ENCODE data around the gene STK16. TPM values are rescaled to one million over a fixed set of nuclear protein-coding genes. Genes with fewer than 3 reads are reported as not detected.

The STK16 gene
- total RNA-seq, 3 donors from 2014 or later = 13.1 to 18.1 (median 16.4) TPM

DNA sequence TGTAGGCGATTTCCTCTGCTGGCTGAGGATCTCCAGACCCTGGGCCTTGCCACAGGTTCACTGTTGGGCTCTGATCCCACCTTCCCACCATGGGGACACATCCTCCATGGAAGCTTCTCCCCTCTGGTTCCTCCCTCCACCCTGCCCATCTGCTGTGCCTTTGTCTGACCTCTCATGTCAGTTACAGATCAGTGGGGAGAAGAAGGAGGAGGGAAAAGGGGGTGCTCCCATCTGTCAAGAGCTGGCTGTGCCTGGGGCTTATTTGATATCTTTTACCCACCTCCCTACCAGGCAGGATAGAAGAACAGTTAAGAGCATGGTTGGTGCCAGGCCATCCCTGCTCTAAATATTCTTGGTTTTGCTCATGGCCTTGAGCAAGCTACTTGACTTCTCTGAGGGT lies 21.6 kb downstream of the STK16 start:
- H3K4me3 ChIP-seq = no peak overlapping the region
- intact Hi-C loops (cut with DNase I; ENCODE audit: low total_unique reads) = no loop called here
- TF ChIP-seq POLR2AphosphoS5 (IDR thresholded peaks at IDR 0.05) = no peak
- TF ChIP-seq POLR2A (IDR thresholded peaks at IDR 0.05) = no peak
- TF ChIP-seq, protein P1, sequence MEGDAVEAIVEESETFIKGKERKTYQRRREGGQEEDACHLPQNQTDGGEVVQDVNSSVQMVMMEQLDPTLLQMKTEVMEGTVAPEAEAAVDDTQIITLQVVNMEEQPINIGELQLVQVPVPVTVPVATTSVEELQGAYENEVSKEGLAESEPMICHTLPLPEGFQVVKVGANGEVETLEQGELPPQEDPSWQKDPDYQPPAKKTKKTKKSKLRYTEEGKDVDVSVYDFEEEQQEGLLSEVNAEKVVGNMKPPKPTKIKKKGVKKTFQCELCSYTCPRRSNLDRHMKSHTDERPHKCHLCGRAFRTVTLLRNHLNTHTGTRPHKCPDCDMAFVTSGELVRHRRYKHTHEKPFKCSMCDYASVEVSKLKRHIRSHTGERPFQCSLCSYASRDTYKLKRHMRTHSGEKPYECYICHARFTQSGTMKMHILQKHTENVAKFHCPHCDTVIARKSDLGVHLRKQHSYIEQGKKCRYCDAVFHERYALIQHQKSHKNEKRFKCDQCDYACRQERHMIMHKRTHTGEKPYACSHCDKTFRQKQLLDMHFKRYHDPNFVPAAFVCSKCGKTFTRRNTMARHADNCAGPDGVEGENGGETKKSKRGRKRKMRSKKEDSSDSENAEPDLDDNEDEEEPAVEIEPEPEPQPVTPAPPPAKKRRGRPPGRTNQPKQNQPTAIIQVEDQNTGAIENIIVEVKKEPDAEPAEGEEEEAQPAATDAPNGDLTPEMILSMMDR (IDR thresholded peaks at IDR 0.05) = no peak
- no peaks in the 10 kb centered on the region for H3K36me3 ChIP-seq
- H3K9me3 ChIP-seq = no peaks in the 10 kb centered on the region
- no peaks in the 10 kb centered on the region for H3K4me1 ChIP-seq
- H3K27ac ChIP-seq = no peak overlapping the region
- no peaks in the 10 kb centered on the region for H3K27me3 ChIP-seq
- DNase-seq (ENCODE audit: low spot score in 2 of 2) = no peak

DNA sequence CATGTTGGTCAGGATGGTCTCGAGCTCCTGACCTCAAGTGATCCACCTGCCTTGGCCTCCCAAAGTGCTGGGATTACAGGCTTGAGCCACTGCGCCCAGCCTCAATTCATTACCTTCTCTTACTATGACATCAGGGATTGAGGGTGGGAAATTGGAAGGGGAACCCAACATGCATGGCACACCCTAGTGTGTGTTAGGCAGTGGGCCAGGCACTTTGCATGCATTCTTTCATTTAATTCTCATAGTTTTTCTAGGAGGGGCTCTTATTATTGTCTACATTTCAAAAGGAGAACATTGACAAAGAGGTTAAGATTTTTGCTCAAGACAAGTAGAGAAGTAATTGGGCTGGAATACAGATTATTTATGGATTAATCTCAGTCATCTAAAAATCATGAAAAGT lies 23.0 kb downstream of the STK16 start:
- intact Hi-C loops (cut with DNase I; ENCODE audit: low total_unique reads) = no loop called here
- no peaks in the 10 kb centered on the region for H3K9me3 ChIP-seq
- H3K36me3 ChIP-seq = no peaks in the 10 kb centered on the region
- DNase-seq (ENCODE audit: low spot score in 2 of 2) = no peak
- no peaks in the 10 kb centered on the region for H3K27me3 ChIP-seq
- H3K4me1 ChIP-seq = no peaks in the 10 kb centered on the region
- no peak overlapping the region for H3K4me3 ChIP-seq
- TF ChIP-seq POLR2AphosphoS5 (IDR thresholded peaks at IDR 0.05) (no peak), POLR2A (IDR thresholded peaks at IDR 0.05) (no peak)
- TF ChIP-seq, protein P1 (IDR thresholded peaks at IDR 0.05) = no peak
- H3K27ac ChIP-seq = no peak overlapping the region

DNA sequence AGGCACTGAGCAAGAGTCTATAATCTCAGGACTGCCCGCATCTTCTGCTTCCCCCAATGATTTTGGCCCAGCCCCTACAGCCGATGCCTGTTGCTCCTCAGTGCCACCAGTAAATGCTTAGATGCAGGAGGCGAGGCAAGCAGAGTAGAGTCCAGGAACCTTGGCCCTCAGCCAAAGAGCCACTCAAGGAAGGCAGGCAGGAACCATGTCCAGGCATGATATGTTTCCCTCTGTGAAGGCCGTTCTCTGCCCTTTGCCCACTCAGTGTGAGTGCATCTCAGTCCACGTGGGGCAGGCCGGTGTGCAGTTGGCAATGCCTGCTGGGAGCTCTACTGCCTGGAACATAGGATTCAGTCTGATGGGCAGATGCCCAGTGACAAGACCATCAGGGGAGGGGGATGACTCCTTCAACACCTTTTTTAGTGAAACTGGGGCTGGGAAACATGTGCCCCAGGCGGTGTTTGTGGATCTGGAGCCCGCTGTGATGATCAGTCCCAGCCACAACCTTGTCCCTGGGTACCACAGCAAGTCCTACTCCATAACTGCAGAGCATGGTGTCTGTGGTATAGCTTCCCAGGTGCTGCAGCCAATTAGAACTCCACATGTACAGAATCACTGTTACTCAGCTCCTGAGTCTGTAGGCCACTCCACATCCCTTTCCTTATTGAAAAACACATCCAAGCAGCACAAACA lies 24.2 kb downstream of the STK16 start:
- no peaks in the 10 kb centered on the region for H3K36me3 ChIP-seq
- intact Hi-C loops (cut with DNase I; ENCODE audit: low total_unique reads) = no loop called here
- H3K4me1 ChIP-seq = no peaks in the 10 kb centered on the region
- no peaks in the 10 kb centered on the region for H3K9me3 ChIP-seq
- peak overlapping the region in 1 of 2 donors; percentile 13 for H3K27ac ChIP-seq
- no peaks in the 10 kb centered on the region for H3K27me3 ChIP-seq
- no peak for DNase-seq (ENCODE audit: low spot score in 2 of 2)
- TF ChIP-seq POLR2AphosphoS5 (IDR thresholded peaks at IDR 0.05) = no peak
- TF ChIP-seq POLR2A (IDR thresholded peaks at IDR 0.05) = no peak
- TF ChIP-seq, protein P1 (IDR thresholded peaks at IDR 0.05) = no peak
- H3K4me3 ChIP-seq = no peak overlapping the region

DNA sequence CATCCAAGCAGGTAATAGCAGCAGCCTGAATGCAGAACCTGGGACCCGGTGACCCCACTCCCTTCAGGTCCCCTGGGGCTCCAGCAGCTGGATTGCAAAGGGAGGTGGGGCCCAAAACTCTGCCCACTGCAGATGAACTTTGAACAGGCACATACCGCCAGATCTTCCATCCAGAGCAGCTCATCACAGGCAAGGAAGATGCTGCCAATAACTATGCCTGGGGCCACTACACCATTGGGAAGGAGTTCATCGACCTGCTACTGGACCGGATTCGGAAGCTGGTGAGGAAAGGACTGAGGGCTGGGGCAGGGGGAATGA lies 24.7 kb downstream of the STK16 start:
- TF ChIP-seq, protein P1 (IDR thresholded peaks at IDR 0.05) = no peak
- no peak for TF ChIP-seq POLR2AphosphoS5 (IDR thresholded peaks at IDR 0.05)
- TF ChIP-seq POLR2A (IDR thresholded peaks at IDR 0.05) = no peak
- Histone ChIP-seq H3K9me3 (no peaks in the 10 kb centered on the region), H3K27ac (no peak overlapping the region), H3K4me1 (no peaks in the 10 kb centered on the region), H3K4me3 (no peak overlapping the region), H3K36me3 (no peaks in the 10 kb centered on the region), H3K27me3 (no peaks in the 10 kb centered on the region)
- no peak for DNase-seq (ENCODE audit: low spot score in 2 of 2)
- intact Hi-C loops (cut with DNase I; ENCODE audit: low total_unique reads) = no loop called here

DNA sequence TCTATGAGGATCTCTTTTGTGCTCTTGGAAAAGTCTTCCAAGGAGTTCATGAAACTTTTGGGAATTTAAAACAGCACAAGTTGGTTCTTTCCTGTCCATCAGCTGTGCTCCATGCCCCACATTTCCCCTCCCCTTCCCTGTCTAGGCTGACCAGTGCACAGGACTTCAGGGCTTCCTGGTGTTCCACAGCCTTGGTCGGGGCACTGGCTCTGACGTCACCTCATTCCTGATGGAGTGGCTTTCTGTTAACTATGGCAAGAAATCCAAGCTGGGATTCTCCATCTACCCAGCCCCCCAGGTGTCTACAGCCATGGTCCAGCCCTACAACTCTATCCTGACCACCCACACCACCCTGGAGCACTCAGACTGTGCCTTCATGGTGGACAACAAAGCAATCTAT lies 25.7 kb downstream of the STK16 start:
- TF ChIP-seq, protein P1 (IDR thresholded peaks at IDR 0.05) = no peak
- TF ChIP-seq POLR2AphosphoS5 (IDR thresholded peaks at IDR 0.05) (no peak), POLR2A (IDR thresholded peaks at IDR 0.05) (no peak)
- H3K36me3 ChIP-seq = no peaks in the 10 kb centered on the region
- no peak overlapping the region for H3K4me3 ChIP-seq
- H3K4me1 ChIP-seq = no peaks in the 10 kb centered on the region
- no peak for DNase-seq (ENCODE audit: low spot score in 2 of 2)
- H3K9me3 ChIP-seq = no peaks in the 10 kb centered on the region
- no peak overlapping the region for H3K27ac ChIP-seq
- H3K27me3 ChIP-seq = no peaks in the 10 kb centered on the region
- intact Hi-C loops (cut with DNase I; ENCODE audit: low total_unique reads) = no loop called here

Data from breast epithelium (tissue), 4 donors.